SIG-M5 (cell line): ENCODE results near the gene LATS1.
"Not testable (repeated sequence)": the region's sequence is repeated elsewhere in the genome, so short reads cannot be mapped to it uniquely, and the experiment has no call there.

Source experiments
- DNase-seq: peaks from one replicate; lab custom pipeline; 2025; lab: John Stamatoyannopoulos, UW

LATS1 gene

DNA sequence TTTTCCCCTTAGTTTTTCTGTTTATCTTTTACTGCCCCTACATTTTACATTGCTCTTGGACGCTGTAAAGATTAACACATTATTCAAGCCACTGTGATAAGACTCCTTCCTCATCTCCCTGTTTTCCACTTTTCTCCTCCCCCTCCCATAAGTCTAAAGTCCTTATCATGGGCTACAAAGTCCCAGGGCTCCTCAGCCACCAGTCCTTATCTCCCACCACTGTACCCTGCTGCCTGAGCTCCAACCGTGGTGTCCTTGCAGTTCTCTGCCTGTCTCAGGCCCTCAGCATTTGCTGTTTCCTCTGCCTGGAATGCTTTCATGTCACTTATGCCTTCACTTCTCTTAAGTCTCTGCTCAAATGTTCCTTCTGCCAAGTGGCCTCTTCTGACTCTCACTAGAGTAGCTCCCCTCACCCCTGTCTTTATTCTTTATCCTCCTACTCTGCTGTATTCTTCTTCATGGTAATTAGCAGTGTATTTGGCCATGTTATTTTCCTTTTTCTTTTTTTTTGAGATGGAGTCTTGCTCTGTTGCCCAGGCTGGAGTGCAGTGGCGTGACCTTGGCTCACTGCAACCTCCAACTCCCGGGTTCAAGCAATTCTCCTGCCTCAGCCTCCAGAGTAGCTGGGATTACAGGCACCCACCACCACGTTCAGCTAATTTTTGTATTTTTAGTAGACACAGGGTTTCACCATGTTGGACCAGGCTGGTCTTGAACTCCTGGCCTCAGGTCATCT lies 10.8 kb upstream of the LATS1 start:
- DNase-seq: no peak

DNA sequence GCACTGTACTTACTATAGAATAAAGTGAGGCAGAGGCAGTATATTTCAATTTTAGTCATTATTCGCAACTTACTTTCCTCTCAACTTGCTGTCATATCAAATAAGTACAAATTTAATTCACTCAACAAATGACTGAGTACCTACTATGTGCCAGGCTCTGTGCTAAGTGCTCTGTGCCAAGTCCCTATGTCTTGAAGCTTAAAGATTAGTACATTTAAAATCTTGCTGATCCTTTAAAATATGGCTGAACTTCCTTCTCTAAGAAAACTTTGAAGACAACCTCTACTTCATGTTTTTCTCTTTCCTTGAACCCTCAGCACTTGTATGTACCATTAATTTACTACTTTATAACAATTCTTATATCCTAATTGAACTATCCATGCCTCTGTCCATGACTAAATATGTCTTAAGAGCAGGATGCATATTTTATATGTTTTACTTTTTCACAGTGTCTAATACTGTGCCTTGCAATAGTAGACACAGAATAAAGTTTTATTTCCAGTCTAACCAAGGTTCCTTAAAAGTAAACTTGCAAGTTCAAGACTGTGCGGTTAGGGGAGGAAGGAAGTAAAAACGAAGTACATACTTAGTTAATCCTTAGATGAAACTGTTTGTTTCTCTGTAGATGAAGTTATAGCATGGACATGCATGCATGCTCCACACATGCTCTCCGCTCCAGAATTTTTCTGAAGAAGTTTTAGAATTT lies 10.0 kb upstream of the LATS1 start:
- no peak for DNase-seq

DNA sequence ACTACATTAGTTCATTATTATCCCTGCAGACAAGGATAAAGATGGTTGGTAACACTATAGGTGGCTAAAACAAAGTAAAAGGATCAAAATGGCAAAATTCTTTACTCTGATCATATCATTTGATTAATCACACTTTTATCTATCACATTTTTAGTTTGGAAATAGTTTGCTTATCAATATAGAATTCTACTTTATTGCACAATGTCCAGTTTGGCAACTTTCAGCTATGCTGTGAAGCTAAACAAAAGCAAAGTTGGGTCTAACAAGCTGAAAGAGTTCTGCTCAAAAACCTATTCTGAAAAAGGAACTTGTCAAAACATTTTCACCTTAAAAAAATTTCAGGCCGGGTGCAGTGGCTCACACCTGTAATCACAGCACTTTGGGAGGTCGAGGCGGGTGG lies 7.9 kb upstream of the LATS1 start:
- DNase-seq: no peak

DNA sequence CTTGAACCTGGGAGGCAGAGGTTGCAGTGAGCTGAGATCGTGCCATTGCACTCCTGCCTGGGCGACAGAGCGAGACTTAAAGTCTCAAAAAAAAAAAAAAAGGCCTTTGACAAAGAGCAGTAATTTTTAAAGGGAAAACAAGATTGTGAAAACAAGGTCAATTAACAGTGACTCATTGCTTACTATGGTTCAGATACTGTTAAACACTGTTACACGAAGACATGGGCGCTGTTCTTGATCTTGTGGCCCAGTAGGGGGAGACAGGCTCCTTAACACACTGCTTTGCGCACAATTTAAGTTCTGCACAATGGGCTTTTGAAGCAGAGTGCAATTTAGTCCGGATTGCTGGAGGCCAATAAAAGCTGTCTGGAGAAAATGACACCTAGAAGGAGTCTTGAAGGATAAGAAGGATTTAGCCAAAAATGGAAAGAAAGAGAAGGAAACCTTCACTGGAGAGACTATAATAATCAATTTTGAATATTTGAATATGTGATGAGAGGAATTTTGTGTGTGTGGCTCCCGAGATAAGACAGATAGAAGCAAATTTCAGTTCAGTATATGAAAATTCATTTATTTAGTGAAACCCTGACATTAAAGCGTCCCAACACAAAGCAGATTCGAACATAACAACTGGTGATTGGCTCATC lies 6.0 kb upstream of the LATS1 start:
- peak; percentile 6 for DNase-seq

DNA sequence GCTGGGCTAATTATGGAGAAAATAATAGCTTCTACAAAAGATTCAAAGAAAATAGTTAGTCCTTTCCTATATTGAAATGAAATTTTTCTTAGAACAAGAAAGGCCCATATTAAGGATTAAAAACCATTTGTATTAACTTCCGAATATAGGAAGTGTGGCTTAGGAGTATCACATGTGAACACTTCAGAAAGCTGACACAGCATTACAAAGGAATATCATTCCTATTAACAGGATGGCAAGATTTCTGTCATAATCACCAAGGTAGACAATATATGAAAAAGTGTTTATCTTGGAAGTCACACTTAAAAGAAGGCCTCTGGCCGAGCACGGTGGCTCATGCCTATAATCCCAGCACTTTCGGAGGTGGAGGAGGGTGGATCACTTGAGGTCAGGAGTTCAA lies 5.4 kb upstream of the LATS1 start:
- DNase-seq: no peak

DNA sequence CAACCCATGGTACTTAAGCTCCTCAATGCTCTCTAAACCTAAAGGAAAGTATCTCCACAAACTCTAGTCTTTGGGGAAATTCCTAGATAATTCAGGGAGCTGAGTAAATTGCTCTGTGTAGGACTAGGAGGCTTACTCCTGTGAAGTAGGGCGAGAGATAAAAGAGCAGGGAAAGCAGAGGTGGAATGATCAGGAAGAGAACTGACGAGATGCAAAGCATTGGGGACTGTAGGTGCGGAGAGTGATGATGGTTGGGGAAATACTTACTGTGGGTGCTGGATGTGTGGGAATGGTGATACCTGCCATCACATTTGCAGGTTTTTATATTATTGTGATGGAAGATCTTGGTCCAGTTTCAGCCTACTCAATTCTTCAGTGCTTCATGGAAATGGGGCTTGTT lies 1.6 kb upstream of the LATS1 start:
- no peak for DNase-seq

DNA sequence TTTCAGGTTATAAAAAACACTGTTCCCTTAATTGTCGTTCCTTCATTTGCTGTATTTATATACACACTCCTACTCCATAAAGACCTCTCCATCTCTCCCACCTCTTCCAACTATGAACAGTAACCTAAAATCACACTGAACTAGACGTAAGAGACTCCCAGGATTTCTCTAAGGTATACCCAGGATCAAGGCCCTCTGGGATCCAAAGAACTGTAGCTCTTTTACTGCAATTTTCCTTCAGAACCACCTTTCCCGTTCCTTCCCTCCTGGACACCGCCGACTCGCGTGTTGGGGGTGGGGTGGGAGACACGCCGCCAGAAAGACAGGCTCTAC lies 680 bp downstream of the LATS1 start:
- no peak for DNase-seq

DNA sequence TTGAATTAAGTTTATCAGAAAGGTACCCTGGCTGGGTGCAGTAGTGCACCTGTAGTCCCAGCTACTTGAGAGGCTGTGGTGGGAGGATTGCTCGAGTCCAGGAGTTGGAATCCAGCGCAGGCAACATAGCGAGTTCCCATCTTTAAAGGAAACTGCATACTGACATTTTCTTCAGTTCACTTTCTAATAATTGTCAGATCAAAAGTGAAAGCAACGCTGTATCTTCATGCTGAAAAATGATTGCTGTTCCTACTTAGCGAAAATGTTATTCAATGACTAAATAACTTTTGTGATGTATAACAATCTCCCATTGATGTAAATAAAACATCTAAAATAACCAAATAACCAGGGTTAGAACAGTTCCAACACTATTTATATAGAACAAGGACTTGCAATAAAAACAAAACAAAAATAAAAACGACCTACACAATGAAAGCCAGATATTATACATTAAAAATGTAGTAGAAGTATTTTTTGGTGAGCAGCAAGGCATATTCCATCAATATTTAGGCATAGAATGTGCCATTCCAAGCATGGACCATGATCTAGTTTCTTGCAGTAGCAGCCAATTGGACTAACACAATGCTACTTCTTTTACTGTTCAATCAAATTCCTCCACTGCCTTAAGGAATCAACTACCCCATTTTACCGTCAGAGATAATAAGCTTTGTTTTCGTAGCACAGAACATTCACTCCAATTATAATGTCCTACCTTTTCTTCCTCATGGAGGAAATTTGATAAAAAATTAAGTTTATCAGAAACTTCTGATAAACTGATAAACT lies 1.5 kb downstream of the LATS1 start:
- DNase-seq: no peak

DNA sequence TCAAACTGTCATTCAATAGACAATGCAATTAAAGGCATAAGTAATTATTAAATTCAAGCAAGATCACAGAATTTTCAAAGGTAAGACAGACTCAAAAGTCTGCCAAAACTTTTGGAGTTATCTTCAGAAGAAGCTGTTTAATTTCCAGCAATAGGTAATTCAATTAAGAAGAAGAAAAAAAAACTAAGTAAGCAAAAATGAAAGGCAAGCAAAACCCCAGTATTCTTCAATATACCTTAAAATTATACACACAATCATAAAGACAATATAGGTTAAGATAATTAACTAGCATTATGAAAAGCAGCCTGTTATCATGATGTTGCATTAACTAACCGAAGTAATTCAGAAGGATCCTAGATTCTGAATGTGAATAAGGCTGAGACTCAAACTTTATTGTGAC lies 3.5 kb downstream of the LATS1 start:
- DNase-seq: no peak

DNA sequence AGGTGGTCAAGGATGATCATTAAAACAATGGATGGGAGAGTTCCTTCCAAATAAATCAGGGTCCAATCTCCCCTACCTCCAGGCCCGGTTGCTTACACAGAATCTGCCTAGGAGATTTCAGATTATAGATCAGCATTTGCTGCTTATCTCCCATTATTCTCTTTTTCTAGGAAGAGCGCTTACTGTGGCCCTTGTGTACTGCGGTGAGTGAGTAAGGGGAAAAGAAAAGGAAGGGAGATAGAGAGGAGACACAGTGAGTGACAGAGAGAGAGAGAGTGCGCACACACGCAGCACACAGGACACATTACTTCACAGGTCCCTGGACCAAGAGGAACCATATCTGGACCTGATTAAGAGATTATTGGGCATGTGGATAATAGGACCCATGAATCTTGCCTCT lies 6.2 kb downstream of the LATS1 start:
- no peak for DNase-seq

DNA sequence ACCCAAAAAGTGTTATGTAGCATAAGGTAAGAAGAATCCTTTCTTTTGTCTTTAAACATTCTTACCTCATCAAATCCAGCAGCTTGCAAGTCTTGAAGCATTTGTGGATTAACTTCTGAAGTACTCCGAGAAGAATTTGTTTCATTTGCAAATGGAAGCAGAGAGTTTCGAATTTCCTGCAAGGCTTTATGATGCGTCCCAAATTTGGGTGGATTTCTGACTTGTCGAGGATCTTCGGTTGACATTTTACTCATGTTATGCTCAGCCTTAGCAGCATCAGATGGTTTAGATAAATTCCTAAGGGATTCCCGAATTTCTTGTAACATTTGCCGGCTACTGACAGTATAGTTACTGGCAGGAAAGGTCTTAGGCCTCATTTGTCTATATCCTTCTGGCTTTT lies 16.2 kb downstream of the LATS1 start:
- no peak for DNase-seq

DNA sequence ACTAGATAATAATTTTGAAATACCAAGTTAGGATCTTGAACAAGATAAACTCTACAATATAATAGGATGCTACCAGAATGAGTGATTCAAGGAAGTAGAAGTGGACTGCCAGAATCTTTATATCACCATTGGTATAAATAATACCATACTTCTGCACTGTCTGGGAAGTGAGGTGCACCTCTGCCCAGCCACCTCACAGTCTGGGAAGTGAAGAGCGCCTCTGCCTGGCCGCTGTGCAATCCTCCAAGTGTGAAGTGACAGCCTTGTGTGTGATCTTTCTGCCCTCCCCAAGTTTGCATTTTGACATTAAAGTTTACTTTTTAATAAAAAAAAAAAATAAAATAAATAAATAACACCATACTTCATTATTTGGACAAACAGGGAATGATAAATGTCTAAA lies 18.8 kb downstream of the LATS1 start:
- no peak for DNase-seq

DNA sequence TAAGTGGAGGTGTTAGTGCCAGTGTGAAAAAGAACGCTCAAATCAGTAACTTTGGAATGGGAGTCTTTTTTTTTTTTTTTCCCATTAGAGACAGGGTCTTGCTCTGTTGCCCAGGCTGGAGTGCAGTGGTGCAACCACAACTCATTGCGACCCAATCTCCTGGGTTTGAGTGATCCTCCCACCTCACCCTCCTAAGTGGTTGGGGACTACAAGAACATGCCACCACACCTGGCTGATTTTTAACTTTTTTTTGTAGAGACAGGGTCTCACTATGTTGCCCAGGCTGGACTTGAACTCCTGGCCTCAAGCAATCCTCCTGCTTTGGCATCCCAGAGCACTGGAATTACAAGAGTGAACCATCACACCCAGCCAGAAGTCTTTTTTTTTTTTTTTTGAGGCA lies 19.7 kb downstream of the LATS1 start:
- no peak for DNase-seq

DNA sequence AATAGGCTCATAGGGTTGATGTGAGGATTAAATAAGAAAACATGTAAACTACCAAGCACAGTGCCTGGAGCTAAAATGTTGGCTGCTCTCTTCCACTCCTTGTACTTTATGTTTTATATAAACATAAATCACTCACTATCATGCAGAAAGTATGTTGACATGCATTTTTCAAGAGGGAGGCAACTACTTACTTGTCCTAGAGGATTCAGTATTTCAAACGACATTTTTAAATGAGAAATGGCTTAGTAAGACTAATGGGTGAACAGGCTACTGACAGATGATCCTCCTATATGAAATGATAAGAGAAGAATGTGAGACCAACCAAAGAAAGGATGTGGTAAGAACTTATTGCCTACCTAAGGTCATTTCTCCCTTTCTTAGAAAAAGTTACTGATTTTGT lies 21.0 kb downstream of the LATS1 start:
- DNase-seq: no peak

DNA sequence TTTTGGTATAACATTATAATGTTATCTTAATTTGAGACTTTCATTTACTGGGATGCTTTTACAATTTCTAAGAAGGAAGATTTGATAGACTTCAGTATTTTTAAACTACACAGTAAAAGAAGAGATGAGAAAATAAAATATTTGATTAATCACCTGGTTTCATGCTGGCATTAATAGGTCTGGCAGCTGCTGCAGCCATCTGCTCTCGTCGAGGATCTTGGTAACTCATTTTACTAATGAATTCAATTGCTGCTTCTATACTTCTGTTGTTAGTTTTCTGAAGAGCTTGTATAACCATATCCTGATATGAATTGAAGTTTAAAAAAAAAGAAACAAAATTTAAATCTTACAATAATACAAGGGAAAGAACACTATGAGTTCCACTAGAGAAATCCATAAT lies 23.0 kb downstream of the LATS1 start:
- no peak for DNase-seq

DNA sequence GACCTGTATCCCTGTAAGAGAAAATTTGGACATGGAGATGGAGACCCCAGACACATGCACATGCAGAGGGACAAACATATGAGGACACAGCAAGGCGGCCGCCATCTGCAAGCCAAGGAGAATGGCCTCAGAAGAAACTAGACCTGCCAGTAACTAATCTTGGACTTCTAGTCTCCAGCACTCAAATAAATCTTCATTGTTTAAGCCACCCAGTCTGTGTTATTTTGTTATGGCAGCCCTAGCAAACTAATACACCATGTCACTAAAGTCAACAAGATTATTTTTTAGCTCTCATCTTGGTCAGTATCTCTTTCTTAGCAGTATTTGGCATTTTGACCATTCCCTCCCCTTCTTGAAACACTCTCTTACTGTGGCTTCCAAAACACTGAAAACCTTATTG lies 26.7 kb downstream of the LATS1 start:
- DNase-seq: no peak

DNA sequence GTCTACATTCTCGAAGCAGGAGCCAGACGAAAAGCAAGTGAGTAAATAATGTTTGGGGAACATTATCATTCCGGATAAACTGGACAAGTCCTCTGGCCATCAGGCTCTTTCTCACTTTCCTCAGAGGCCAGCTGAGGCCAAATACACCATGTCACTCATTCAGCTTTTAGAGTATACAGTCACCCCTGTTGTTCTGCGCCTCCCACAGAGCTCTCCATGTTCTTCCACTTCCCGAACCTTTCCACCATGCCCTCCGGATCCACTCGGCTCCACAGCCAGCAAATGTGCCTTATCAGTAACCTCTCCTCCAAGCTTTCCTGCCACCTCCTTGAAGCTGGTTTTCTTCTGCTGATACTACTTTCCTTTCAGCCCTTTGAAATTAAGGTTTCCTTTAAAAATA lies 31.7 kb downstream of the LATS1 start:
- DNase-seq: no peak

DNA sequence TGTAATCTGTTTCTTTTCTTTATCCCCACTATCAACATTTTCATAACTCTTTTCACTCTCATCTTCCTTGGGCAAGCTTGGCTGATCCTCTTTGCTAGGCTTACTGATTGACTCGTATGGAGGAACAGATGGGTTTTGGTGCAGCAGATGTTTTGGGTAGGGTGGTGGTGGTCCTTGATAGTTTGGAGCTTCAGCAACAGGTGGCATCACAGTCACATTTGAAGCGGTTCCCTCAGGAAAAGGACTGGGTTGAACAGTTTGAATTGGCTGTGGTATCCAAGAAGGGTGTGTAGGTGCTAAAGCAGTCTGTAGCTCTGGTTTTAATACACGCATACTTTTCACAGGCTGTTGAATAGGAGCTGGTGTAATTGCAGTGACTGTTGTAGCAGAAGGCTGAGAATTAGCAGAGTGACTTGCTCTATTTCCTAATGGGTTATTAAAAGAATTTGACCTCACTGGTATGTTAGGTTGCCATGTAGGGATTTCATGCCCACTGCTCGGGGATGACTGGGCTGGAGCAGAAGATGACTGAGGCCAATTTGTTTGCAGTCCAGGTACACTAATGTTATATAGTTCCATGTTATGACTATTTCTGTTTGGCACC lies 34.5 kb downstream of the LATS1 start:
- DNase-seq: no peak

DNA sequence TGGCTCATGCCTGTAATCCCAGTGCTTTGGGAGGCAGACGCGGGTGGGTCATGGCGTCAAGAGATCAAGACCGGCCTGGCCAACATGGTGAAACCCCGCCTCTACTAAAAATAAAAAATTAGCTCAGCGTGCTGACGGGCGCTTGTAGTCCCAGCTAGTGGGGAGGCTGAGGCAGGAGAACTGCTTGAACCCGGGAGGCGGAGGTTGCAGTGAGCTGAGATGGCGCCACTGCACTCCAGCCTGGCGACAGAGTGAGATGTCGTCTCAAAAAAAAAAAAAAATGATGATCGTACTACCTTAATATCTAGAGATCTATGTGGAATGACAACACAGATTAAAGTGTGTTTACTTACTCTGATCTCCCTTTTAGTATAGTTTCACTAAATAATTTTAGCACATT lies 36.1 kb downstream of the LATS1 start:
- not testable (repeated sequence) for DNase-seq

DNA sequence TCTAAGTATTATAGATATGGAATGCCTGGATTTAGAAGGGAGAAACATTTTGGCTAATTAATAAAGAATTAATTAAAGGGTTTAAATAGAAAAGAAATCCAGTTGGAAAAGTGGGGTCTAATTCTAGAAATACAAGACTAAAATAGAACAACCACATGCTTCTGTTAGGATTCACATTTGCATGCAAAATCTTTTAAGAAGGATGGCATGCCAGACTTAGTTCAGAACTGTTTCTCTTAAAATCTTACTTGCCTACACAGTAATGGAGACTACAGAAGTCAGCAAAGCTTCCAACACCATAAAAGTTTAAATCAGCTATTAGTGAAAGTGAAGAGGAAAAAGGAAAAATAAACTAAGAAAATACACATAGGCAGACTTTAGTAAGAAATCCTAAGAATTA lies 36.7 kb downstream of the LATS1 start:
- no peak for DNase-seq

DNA sequence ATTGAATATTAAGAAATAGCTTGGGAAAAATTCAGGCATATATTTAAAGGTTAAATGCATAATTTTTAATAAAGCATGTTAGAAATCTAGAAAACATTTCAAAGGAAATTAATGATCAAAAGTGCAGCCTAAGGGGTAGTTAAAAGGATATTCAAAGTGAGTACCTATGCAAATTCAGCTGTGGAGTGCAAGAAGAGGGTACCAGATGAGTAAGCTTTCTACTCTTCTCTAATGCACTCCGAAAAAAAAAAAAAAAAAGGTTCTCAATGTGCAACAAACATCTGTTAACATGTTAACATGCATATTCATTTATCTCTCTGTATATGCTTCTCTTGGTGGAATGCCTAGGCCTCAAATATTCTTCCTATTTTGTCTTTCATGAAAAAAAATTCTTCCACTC lies 37.4 kb downstream of the LATS1 start:
- DNase-seq: no peak

DNA sequence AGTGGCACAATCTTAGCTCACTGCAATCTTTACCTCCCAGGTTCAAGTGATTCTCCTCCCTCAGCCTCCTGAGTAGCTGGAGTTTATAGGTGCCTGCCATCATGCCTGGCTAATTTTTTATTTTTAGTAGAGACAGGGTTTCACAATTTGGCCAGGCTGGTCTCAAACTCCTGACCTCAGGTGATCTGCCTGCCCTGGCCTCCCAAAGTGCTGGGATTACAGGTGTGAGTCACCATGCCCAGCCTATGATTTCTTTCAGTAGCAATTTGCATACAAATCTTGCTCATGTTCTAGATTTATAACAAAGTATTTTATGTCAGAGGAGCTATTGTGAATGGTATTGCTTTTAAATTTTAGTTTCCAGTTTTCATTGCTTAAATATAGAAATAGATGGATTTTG lies 45.6 kb downstream of the LATS1 start:
- not testable (repeated sequence) for DNase-seq
